Measurements from ENCODE around the gene NCAM2. TPM values are rescaled to one million over a fixed set of nuclear protein-coding genes. Genes with fewer than 3 reads are reported as not detected.

NCAM2 gene
- polyA plus RNA-seq, 1 experiment = 0.83 TPM

GRCh38 chr21:21439761-21440160, 441.6 kb downstream of the NCAM2 start:
- Histone ChIP-seq H3K4me3 (ENCODE audit: low read depth, low read length) (no peak overlapping the region), H3K36me3 (ENCODE audit: control insufficient read depth, insufficient read depth, low read length) (no peaks in the 10 kb centered on the region), H3K27me3 (ENCODE audit: control insufficient read depth, insufficient read depth, low read length) (no peaks in the 10 kb centered on the region)
- ChIA-PET POLR2A (no interaction called here), CTCF (no interaction called here)
- TF ChIP-seq CTCF (IDR thresholded peaks at IDR 0.05; ENCODE audit: insufficient read depth, low read depth, low read length) = no peak
- no peak for DNase-seq (ENCODE audit: low read depth)

DNA sequence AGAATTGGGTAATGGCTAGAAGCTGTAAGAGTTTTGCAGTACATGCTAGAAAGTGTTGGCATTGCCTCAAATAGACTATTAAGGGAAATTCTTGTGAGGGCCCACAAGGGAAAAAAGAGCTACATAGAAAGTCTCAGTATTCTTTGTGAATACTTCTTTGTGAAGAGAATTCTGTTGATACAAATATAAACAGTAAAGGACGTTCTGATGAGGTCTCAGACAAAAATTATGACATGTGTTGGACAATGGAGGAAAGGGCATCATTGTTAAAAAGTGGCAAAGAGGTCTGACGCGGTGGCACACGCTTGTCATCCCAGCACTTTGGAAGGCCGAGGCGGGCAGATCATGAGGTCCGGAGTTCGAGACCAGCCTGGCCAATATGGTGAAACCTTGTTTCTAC, 458.9 kb downstream of the NCAM2 start:
- DNase-seq (ENCODE audit: low read depth) = no peak
- Histone ChIP-seq H3K4me3 (ENCODE audit: low read depth, low read length) (no peak overlapping the region), H3K36me3 (ENCODE audit: control insufficient read depth, insufficient read depth, low read length) (no peaks in the 10 kb centered on the region), H3K27me3 (ENCODE audit: control insufficient read depth, insufficient read depth, low read length) (no peaks in the 10 kb centered on the region)
- no peak for TF ChIP-seq CTCF (IDR thresholded peaks at IDR 0.05; ENCODE audit: insufficient read depth, low read depth, low read length)
- POLR2A ChIA-PET = no interaction called here
- CTCF ChIA-PET = interaction anchor here (0.6 to 1.1 kb wide), 2 partner anchors 390 to 465 kb away, joined by 3 read pairs; no protein-coding TSS in a partner anchor

GRCh38 chr21:21458124-21458631, 460.0 kb downstream of the NCAM2 start:
- CTCF ChIA-PET = interaction anchor here (1.1 kb wide), 1 partner anchor 389 kb away, joined by 3 read pairs; no protein-coding TSS in a partner anchor
- POLR2A ChIA-PET = no interaction called here

DNA sequence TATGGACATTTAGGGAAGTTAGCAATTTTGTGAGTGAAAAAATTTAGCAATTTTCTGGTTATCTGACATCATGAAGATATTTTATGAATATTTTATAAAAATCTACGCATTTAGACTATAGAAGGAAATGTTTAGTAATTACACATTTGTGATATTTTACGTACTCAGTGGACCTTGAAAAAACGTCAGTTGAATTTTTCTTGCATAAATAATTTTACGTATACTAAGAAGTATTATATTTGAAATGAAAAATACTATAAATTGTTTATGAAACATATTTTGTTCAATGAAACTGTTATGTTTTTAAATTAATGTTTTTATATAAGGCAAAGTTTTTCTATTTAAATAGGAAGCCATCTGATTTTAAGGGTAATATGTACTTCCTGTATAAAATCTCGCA, 462.8 kb downstream of the NCAM2 start:
- no peak overlapping the region for H3K4me3 ChIP-seq (ENCODE audit: low read depth, low read length)
- no peaks in the 10 kb centered on the region for H3K36me3 ChIP-seq (ENCODE audit: control insufficient read depth, insufficient read depth, low read length)
- ChIA-PET CTCF (no interaction called here), POLR2A (no interaction called here)
- no peak for DNase-seq (ENCODE audit: low read depth)
- TF ChIP-seq CTCF (IDR thresholded peaks at IDR 0.05; ENCODE audit: insufficient read depth, low read depth, low read length) = no peak
- H3K27me3 ChIP-seq (ENCODE audit: control insufficient read depth, insufficient read depth, low read length) = no peaks in the 10 kb centered on the region

More at GRCh38 chr21:21458124-21458631, 460.0 kb downstream of the NCAM2 start:
- no peak for DNase-seq (ENCODE audit: low read depth)
- no peaks in the 10 kb centered on the region for H3K27me3 ChIP-seq (ENCODE audit: control insufficient read depth, insufficient read depth, low read length)
- no peaks in the 10 kb centered on the region for H3K36me3 ChIP-seq (ENCODE audit: control insufficient read depth, insufficient read depth, low read length)
- no peak for TF ChIP-seq CTCF (IDR thresholded peaks at IDR 0.05; ENCODE audit: insufficient read depth, low read depth, low read length)
- no peak overlapping the region for H3K4me3 ChIP-seq (ENCODE audit: low read depth, low read length)

DNA sequence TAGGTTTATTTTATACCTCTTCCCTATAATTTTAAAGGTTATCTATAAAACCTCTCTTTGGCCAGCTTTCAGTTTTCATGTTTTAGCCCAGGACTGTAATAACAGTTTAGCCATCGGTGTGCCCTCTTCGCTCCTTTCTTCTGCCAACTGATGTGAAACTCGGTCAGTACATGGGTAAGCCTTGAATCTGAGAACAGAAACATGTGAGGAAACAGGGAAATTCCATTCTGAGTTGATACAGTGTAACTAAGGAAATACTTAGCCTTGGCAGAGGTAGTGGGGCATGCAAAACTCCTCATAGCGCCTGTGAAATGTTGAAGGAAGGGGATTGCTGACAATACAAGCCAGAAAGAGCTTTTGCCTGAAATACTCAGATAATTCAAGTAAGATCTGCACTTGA, 465.2 kb downstream of the NCAM2 start:
- TF ChIP-seq CTCF (IDR thresholded peaks at IDR 0.05; ENCODE audit: insufficient read depth, low read depth, low read length) = no peak
- no peak overlapping the region for H3K4me3 ChIP-seq (ENCODE audit: low read depth, low read length)
- no peaks in the 10 kb centered on the region for H3K27me3 ChIP-seq (ENCODE audit: control insufficient read depth, insufficient read depth, low read length)
- no peak for DNase-seq (ENCODE audit: low read depth)
- ChIA-PET CTCF (interaction anchor here (0.6 to 1.1 kb wide), 2 partner anchors 12 to 514 kb away, joined by 3 to 4 read pairs; no protein-coding TSS in a partner anchor), POLR2A (no interaction called here)
- H3K36me3 ChIP-seq (ENCODE audit: control insufficient read depth, insufficient read depth, low read length) = no peaks in the 10 kb centered on the region
